A673 (cell line): ENCODE results near the gene LATS2.

Experiments used
- CTCF ChIP-seq: fragments of 300-800, 200-600 bp; sonication (generic); conservative IDR thresholded peaks from 2 replicates; pipeline ENCODE4 v1.5.1; 2017; ENCODE audit warnings: low read depth, mild to moderate bottlenecking, antibody characterized with exemption, low read length, moderate library complexity, mixed read lengths
- EZH2 ChIP-seq: fragments of 200-600 bp; sonication (generic); IDR thresholded peaks from 2 replicates; pipeline ENCODE4 v1.6.1; 2017; ENCODE audit warnings: borderline replicate concordance, low read depth, mild to moderate bottlenecking, mixed read lengths, antibody characterized with exemption, low read length; ENCODE audit not compliant: poor library complexity, severe bottlenecking

- TF ChIP-seq CTCF: no peak
- no peak for TF ChIP-seq EZH2
These were observed 50.8 kb downstream of the LATS2 start for GRCh38 chr13:21010621-21011020.
